Lung (tissue), 12 donors: ENCODE data around the gene ZNF462. TPM values are rescaled to one million over a fixed set of nuclear protein-coding genes. Genes with fewer than 3 reads are reported as not detected.

Experiments used
- ATAC-seq: fragments of 200-7000 bp; cut with Tn5 transposase; one replicate; pipeline ENCODE4 v1.9.1; 2020; ENCODE audit warnings: moderate number of reproducible peaks; ENCODE audit not compliant: insufficient read depth, low FRiP score
- DNase-seq, 3 donors: peaks; one replicate each; pipeline ENCODE4 v3.0.0-alpha.2; 2013 to 2017
- H3K27ac ChIP-seq, 2 donors: one replicate each; pipeline ENCODE4 v1.5.1; 2013; ENCODE audit warnings: mild to moderate bottlenecking in 2 of 2, moderate library complexity in 2 of 2, control low read depth in 1 of 2, inconsistent platforms in 1 of 2, low read depth in 1 of 2, low read length in 1 of 2
- H3K27me3 ChIP-seq, 3 donors: one replicate each; pipeline ENCODE4 v1.5.1; 2013; ENCODE audit warnings: low read length in 2 of 3; ENCODE audit not compliant: control insufficient read depth in 3 of 3, insufficient read depth in 3 of 3
- H3K36me3 ChIP-seq, 4 donors: one replicate each; pipeline ENCODE4 v1.5.1; 2013; ENCODE audit warnings: low read length in 4 of 4, mild to moderate bottlenecking in 1 of 4, moderate library complexity in 1 of 4; ENCODE audit not compliant: control insufficient read depth in 4 of 4, insufficient read depth in 4 of 4
- H3K4me1 ChIP-seq, 5 donors: one replicate each; pipeline ENCODE4 v1.5.1; 2013; ENCODE audit warnings: low read length in 5 of 5, mild to moderate bottlenecking in 2 of 5, moderate library complexity in 1 of 5; ENCODE audit not compliant: control insufficient read depth in 5 of 5, insufficient read depth in 5 of 5
- H3K4me3 ChIP-seq: one replicate; pipeline ENCODE4 v1.5.1; 2013; ENCODE audit warnings: mild to moderate bottlenecking, control low read depth, moderate library complexity
- H3K9ac ChIP-seq, 2 donors: one replicate each; pipeline ENCODE4 v1.5.1; 2013; ENCODE audit warnings: low read length in 2 of 2, control low read depth in 1 of 2; ENCODE audit not compliant: insufficient read depth in 1 of 2
- H3K9me3 ChIP-seq, 4 donors: one replicate each; pipeline ENCODE4 v1.5.1; 2013; ENCODE audit warnings: low read length in 3 of 4, mild to moderate bottlenecking in 1 of 4, moderate library complexity in 1 of 4; ENCODE audit not compliant: control insufficient read depth in 4 of 4, insufficient read depth in 3 of 4
- WGBS, 2 donors: extraction: QIAGEN DNeasy Blood & Tissue Kit; methylation state at CpG; one replicate each; pipeline ENCODE4 v1.1.7; 2013; 5-methylcytosine and 5-hydroxymethylcytosine counted together
- polyA plus RNA-seq, 2 donors: library from polyadenylated mRNA; stranded (reverse); fragments of 200-250 nt; gene quantifications; one replicate each; pipeline ENCODE4 v1.2.1, GENCODE V29; 2013
- total RNA-seq, 2 donors: library from RNA; depleted of rRNA in 1 of 2; stranded (reverse); fragments of >200 nt in 1 of 2; gene quantifications; one replicate each; pipeline ENCODE4 v1.2.1, GENCODE V29; 2014 to 2021
- TF ChIP-seq, protein P1 (sequence below): IDR thresholded peaks from 2 replicates; pipeline ENCODE4 v1.5.1; 2012; ENCODE audit warnings: mild to moderate bottlenecking; ENCODE audit errors: control extremely low read depth, extremely low read depth
- donor health status: control.
- donor health status: control.
- donor health status: Bipolar disorder and iron deficiency.
- donor health status: healthy.
- donor health status: DM: yes; HTN: yes; CAD: no.

Gene ZNF462
- total and polyA plus RNA-seq, 4 donors, result 2.0 to 37.7 (median 19.5) TPM

DNA sequence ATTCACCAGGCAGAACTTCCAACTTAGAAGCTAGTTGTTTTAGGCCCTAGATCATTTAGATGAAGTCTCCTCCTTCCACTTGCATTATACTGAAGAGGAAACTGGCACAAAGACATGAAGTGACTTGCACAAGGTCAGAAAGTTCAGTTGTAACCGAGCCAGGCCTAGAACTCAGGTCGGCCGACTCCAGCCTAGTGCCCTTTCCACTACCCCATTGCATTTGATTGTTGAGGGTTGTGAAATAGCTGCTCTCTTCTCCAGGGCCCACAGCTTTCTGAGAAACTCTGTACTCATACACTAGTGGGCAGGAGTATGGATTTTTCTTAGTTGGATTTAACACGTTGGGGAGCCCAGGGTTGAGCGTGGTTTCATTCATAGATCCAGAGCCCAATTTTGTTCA lies 5.6 kb downstream of the ZNF462 start:
- H3K4me1 ChIP-seq, result peaks cover 7 to 39% (median 30%) of the 10 kb centered on the region in 5 donors
- H3K36me3 ChIP-seq, result no peaks in the 10 kb centered on the region
- H3K4me3 ChIP-seq, result no peak overlapping the region
- H3K9ac ChIP-seq, result no peak overlapping the region
- H3K27ac ChIP-seq, result peak overlapping the region; percentile 65 to 71
- H3K27me3 ChIP-seq, result no peaks in the 10 kb centered on the region
- no peaks in the 10 kb centered on the region for H3K9me3 ChIP-seq
- TF ChIP-seq, protein P1, sequence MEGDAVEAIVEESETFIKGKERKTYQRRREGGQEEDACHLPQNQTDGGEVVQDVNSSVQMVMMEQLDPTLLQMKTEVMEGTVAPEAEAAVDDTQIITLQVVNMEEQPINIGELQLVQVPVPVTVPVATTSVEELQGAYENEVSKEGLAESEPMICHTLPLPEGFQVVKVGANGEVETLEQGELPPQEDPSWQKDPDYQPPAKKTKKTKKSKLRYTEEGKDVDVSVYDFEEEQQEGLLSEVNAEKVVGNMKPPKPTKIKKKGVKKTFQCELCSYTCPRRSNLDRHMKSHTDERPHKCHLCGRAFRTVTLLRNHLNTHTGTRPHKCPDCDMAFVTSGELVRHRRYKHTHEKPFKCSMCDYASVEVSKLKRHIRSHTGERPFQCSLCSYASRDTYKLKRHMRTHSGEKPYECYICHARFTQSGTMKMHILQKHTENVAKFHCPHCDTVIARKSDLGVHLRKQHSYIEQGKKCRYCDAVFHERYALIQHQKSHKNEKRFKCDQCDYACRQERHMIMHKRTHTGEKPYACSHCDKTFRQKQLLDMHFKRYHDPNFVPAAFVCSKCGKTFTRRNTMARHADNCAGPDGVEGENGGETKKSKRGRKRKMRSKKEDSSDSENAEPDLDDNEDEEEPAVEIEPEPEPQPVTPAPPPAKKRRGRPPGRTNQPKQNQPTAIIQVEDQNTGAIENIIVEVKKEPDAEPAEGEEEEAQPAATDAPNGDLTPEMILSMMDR, result no peak
- WGBS, 2 donors, result 44 to 61% methylated on average over 5 of the region's 5 CpGs
- ATAC-seq (no peak), DNase-seq (no peak)

GRCh38 chr9:106869028-106869427 lies 6.1 kb downstream of the ZNF462 start:
- Histone ChIP-seq H3K27me3 (no peaks in the 10 kb centered on the region), H3K27ac (peak overlapping the region; percentile 65 to 71), H3K4me3 (no peak overlapping the region), H3K9ac (no peak overlapping the region), H3K36me3 (no peaks in the 10 kb centered on the region), H3K4me1 (peaks cover 7 to 40% (median 30%) of the 10 kb centered on the region in 5 donors), H3K9me3 (no peaks in the 10 kb centered on the region)
- TF ChIP-seq, protein P1, result no peak
- no peak for DNase-seq
- no peak for ATAC-seq
- WGBS, 2 donors, result 43 to 66% methylated on average over 2 of the region's 2 CpGs

DNA sequence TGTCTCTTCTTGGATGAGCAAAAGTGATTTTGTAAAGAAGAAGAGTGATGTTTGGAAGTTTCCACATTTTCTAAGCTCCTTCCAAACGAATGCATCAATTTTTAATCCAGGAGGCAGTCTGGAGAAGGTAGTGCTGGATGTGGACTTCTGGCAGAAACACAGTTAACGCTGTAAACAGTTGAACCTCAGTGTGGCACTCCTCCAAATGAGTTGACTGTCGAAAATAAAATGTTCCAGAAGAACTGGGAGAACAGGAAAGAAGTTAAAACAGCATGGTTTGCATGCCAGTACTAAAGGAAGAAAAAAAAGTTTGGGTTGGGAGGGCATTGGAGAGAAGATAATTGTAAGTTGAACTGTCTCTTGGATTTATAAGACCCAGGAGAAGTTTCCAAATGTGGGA lies 6.5 kb downstream of the ZNF462 start:
- Histone ChIP-seq H3K27ac (peak overlapping the region; percentile 24 to 60), H3K4me3 (no peak overlapping the region), H3K27me3 (no peaks in the 10 kb centered on the region), H3K9me3 (no peaks in the 10 kb centered on the region), H3K9ac (no peak overlapping the region), H3K4me1 (peaks cover 4 to 43% (median 34%) of the 10 kb centered on the region in 5 donors), H3K36me3 (no peaks in the 10 kb centered on the region)
- ATAC-seq, result no peak
- WGBS, 2 donors, result 28 to 51% methylated on average over 3 of the region's 3 CpGs
- TF ChIP-seq, protein P1, result no peak
- DNase-seq, result peak in 2 of 3 donors; percentile 64 to 70

GRCh38 chr9:106872641-106873040 lies 9.7 kb downstream of the ZNF462 start:
- DNase-seq (no peak), ATAC-seq (no peak)
- Histone ChIP-seq H3K27ac (no peak overlapping the region), H3K9ac (no peak overlapping the region), H3K36me3 (no peaks in the 10 kb centered on the region), H3K4me1 (peaks cover 7 to 55% (median 42%) of the 10 kb centered on the region in 5 donors), H3K27me3 (no peaks in the 10 kb centered on the region), H3K4me3 (no peak overlapping the region), H3K9me3 (no peaks in the 10 kb centered on the region)
- TF ChIP-seq, protein P1, result no peak
- WGBS, 2 donors, result 93 to 94% methylated on average over 5 of the region's 5 CpGs
